Measurements from ENCODE around the gene DCTN4. TPM values are rescaled to one million over a fixed set of nuclear protein-coding genes. Genes with fewer than 3 reads are reported as not detected.

Gene DCTN4
- total and polyA plus RNA-seq, 2 experiments from 2014 or later: 15.4 to 41.8 TPM

- ATAC-seq (no peak), DNase-seq (ENCODE audit: low spot score) (no peak)
- no peak overlapping the region for H3K27ac Mint-ChIP-seq
- no peaks in the 10 kb centered on the region for H3K27me3 Mint-ChIP-seq (ENCODE audit: insufficient read depth, low read depth, poor library complexity)
- peaks cover 32% of the 10 kb centered on the region for H3K79me2 ChIP-seq (replicated peaks; ENCODE audit: insufficient read depth)
- TF ChIP-seq STAT1 (IDR thresholded peaks at IDR 0.05; ENCODE audit: unreplicated experiment): no peak
- TF ChIP-seq ETS1 (IDR thresholded peaks at IDR 0.05): no peak
- no peak for TF ChIP-seq NANOG (IDR thresholded peaks at IDR 0.05; ENCODE audit: borderline replicate concordance)
- TF ChIP-seq CREB1 (CRISPR knock-in tag; IDR thresholded peaks at IDR 0.05; ENCODE audit: low read depth): no peak
- no peak for TF ChIP-seq ZNF331 (CRISPR knock-in tag; IDR thresholded peaks at IDR 0.05; ENCODE audit: low read depth)
- no peak for TF ChIP-seq EZH2phosphoT487 (IDR thresholded peaks at IDR 0.05; ENCODE audit: unreplicated experiment)
- TF ChIP-seq, protein P1, sequence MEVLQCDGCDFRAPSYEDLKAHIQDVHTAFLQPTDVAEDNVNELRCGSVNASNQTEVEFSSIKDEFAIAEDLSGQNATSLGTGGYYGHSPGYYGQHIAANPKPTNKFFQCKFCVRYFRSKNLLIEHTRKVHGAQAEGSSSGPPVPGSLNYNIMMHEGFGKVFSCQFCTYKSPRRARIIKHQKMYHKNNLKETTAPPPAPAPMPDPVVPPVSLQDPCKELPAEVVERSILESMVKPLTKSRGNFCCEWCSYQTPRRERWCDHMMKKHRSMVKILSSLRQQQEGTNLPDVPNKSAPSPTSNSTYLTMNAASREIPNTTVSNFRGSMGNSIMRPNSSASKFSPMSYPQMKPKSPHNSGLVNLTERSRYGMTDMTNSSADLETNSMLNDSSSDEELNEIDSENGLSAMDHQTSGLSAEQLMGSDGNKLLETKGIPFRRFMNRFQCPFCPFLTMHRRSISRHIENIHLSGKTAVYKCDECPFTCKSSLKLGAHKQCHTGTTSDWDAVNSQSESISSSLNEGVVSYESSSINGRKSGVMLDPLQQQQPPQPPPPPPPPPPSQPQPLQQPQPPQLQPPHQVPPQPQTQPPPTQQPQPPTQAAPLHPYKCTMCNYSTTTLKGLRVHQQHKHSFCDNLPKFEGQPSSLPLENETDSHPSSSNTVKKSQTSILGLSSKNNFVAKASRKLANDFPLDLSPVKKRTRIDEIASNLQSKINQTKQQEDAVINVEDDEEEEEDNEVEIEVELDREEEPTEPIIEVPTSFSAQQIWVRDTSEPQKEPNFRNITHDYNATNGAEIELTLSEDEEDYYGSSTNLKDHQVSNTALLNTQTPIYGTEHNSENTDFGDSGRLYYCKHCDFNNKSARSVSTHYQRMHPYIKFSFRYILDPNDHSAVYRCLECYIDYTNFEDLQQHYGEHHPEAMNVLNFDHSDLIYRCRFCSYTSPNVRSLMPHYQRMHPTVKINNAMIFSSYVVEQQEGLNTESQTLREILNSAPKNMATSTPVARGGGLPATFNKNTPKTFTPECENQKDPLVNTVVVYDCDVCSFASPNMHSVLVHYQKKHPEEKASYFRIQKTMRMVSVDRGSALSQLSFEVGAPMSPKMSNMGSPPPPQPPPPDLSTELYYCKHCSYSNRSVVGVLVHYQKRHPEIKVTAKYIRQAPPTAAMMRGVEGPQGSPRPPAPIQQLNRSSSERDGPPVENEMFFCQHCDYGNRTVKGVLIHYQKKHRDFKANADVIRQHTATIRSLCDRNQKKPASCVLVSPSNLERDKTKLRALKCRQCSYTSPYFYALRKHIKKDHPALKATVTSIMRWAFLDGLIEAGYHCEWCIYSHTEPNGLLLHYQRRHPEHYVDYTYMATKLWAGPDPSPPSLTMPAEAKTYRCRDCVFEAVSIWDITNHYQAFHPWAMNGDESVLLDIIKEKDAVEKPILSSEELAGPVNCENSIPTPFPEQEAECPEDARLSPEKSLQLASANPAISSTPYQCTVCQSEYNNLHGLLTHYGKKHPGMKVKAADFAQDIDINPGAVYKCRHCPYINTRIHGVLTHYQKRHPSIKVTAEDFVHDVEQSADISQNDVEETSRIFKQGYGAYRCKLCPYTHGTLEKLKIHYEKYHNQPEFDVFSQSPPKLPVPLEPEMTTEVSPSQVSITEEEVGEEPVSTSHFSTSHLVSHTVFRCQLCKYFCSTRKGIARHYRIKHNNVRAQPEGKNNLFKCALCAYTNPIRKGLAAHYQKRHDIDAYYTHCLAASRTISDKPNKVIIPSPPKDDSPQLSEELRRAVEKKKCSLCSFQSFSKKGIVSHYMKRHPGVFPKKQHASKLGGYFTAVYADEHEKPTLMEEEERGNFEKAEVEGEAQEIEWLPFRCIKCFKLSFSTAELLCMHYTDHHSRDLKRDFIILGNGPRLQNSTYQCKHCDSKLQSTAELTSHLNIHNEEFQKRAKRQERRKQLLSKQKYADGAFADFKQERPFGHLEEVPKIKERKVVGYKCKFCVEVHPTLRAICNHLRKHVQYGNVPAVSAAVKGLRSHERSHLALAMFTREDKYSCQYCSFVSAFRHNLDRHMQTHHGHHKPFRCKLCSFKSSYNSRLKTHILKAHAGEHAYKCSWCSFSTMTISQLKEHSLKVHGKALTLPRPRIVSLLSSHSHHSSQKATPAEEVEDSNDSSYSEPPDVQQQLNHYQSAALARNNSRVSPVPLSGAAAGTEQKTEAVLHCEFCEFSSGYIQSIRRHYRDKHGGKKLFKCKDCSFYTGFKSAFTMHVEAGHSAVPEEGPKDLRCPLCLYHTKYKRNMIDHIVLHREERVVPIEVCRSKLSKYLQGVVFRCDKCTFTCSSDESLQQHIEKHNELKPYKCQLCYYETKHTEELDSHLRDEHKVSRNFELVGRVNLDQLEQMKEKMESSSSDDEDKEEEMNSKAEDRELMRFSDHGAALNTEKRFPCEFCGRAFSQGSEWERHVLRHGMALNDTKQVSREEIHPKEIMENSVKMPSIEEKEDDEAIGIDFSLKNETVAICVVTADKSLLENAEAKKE (CRISPR knock-in tag; IDR thresholded peaks at IDR 0.05): no peak
- no peak for TF ChIP-seq EZH2 (IDR thresholded peaks at IDR 0.05; ENCODE audit: low read depth, unreplicated experiment)
- no peak for TF ChIP-seq CTCF (conservative IDR thresholded peaks at IDR 0.05; ENCODE audit: low read depth in 2 of 2)
- no peak for TF ChIP-seq ZNF114 (CRISPR knock-in tag; IDR thresholded peaks at IDR 0.05)
- TF ChIP-seq REST (IDR thresholded peaks at IDR 0.05; ENCODE audit: unreplicated experiment): no peak
- TF ChIP-seq POLR2AphosphoS5 (IDR thresholded peaks at IDR 0.05; ENCODE audit: low read depth): no peak
- no peak for TF ChIP-seq JUNB (IDR thresholded peaks at IDR 0.05; ENCODE audit: unreplicated experiment)
- H3K4me1 ChIP-seq (ENCODE audit: insufficient read depth): no peaks in the 10 kb centered on the region
- H3K36me3 ChIP-seq (ENCODE audit: insufficient read depth): peaks cover 14% of the 10 kb centered on the region
- no peaks in the 10 kb centered on the region for H3K27me3 ChIP-seq (ENCODE audit: insufficient read depth)
- H3K4me1 Mint-ChIP-seq: no peaks in the 10 kb centered on the region
- H3F3A ChIP-seq (replicated peaks; ENCODE audit: low read depth): no peaks in the 10 kb centered on the region
- no peak overlapping the region for H3K4me3 Mint-ChIP-seq
- H3K36me3 Mint-ChIP-seq (ENCODE audit: low read depth): peaks cover 55% of the 10 kb centered on the region
- no peaks in the 10 kb centered on the region for H4K20me1 ChIP-seq (replicated peaks; ENCODE audit: insufficient read depth)
- no peaks in the 10 kb centered on the region for H3K9me2 ChIP-seq (ENCODE audit: insufficient read depth)
- H3K4me3 ChIP-seq: no peak overlapping the region
- H2AFZ ChIP-seq: no peak overlapping the region
- no peak overlapping the region for H3K4me2 ChIP-seq
- H3K27ac ChIP-seq (ENCODE audit: low read depth): no peak overlapping the region
- H3K9me3 Mint-ChIP-seq: no peaks in the 10 kb centered on the region; the same call in 2 of the 3 replicates
These were observed 7.5 kb downstream of the DCTN4 start for GRCh38 chr5:150751096-150751891.
